PC-3 (cell line): ENCODE measurements around the gene CYP4F11.

Experiments used
- EZH2 ChIP-seq: fragments of 300-600 bp; sonication (generic); IDR thresholded peaks from one replicate; pipeline ENCODE4 v1.6.1; 2017; ENCODE audit warnings: antibody characterized with exemption, mild to moderate bottlenecking, low read length; ENCODE audit not compliant: unreplicated experiment
- EZH2phosphoT487 ChIP-seq: fragments of 300-600 bp; sonication (generic); IDR thresholded peaks from 2 replicates; pipeline ENCODE4 v1.6.1; 2018; ENCODE audit warnings: mild to moderate bottlenecking, antibody characterized with exemption, low read length, borderline replicate concordance
- TF ChIP-seq, protein P1 (sequence below): fragments of 300-600 bp; sonication (generic); conservative IDR thresholded peaks from 2 replicates; pipeline ENCODE4 v1.5.1; 2017; ENCODE audit warnings: antibody characterized with exemption, low read depth, mild to moderate bottlenecking, low read length

DNA sequence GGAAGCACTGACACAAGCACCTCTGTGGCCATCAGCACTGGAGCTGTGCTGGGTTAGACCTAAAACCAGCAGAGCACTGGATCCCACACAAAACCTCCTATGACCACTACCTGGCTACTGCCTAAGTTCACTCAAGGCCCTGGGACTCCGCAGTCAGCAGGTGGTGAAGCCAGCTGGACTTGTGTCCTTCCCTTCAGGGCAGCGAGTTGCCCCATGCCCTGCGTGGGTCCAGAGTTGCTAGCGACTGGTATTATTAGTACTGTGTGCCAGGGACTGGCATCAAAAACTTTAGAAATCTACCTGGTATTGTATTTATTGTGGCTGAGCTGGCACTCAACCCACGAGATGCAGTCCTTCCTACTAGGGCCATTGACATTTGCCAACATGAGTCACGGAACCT, 20.5 kb upstream of the CYP4F11 start:
- TF ChIP-seq, protein P1, sequence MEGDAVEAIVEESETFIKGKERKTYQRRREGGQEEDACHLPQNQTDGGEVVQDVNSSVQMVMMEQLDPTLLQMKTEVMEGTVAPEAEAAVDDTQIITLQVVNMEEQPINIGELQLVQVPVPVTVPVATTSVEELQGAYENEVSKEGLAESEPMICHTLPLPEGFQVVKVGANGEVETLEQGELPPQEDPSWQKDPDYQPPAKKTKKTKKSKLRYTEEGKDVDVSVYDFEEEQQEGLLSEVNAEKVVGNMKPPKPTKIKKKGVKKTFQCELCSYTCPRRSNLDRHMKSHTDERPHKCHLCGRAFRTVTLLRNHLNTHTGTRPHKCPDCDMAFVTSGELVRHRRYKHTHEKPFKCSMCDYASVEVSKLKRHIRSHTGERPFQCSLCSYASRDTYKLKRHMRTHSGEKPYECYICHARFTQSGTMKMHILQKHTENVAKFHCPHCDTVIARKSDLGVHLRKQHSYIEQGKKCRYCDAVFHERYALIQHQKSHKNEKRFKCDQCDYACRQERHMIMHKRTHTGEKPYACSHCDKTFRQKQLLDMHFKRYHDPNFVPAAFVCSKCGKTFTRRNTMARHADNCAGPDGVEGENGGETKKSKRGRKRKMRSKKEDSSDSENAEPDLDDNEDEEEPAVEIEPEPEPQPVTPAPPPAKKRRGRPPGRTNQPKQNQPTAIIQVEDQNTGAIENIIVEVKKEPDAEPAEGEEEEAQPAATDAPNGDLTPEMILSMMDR = no peak
- TF ChIP-seq EZH2phosphoT487 (no peak), EZH2 (no peak)
